HG03139 (cell line): Measurements from ENCODE around the gene TEKT3.

ENCODE experiments used
- ATAC-seq: cut with Tn5 transposase; IDR thresholded peaks from one replicate; pipeline ENCODE4 v1.9.1; 2021; ENCODE audit not compliant: unreplicated experiment

The TEKT3 gene

GRCh38 chr17:15298176-15298575, 43.2 kb downstream of the TEKT3 start:
- no peak for ATAC-seq

DNA sequence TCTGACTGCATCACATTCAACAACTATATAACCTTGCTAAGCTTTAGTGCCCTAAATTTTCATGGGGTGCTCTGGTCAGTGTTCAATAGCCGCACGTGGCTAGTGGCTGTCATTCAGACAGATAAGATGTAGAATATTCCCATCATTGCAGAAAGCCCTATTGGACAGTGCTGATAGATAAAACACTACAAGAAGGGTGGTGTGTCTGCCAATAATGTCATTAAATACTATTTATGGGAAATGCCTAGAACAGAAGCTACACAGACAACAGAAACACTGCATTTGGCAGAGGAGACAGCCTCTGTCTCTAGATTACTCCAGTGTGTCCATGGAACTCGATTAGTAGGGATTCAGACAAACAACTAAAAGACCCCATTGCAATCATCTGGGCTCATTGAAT, 47.8 kb downstream of the TEKT3 start:
- no peak for ATAC-seq

DNA sequence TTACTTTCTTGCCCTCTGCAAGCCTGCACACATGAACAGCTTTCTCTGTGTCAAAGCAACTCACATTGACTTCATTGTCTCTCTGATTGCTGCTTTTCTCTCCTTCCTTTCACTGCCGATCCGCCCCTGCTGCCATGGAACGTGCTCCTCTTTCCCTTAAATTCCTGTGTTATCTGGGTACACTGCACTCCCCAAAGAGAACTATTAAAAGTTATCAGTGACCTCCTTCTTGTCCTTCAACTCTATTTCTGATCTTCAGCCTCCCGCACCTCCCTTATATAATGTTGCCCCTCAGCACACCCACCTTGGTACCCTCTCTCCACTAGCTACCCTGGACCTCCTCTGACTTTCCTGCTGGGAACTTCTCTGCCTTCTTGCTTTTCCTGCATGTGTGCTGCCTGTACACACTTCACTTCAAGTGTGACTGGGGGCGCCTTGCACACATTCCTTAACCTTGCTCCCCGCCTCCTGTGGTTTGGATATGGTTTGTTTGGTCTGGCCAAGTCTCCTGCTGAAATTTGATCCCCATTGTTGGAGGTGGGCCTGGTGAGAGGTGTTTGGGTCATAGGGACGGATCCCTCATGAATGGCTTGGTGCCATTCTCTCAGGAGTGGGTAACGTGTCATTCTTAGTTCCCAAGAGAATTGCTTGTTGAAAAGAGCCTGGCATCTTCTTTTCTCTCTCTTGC, 49.6 kb downstream of the TEKT3 start:
- no peak for ATAC-seq

- ATAC-seq: no peak
Observed at GRCh38 chr17:15290605-15291004, 50.8 kb downstream of the TEKT3 start.

GRCh38 chr17:15289285-15290183, 51.9 kb downstream of the TEKT3 start:
- no peak for ATAC-seq

DNA sequence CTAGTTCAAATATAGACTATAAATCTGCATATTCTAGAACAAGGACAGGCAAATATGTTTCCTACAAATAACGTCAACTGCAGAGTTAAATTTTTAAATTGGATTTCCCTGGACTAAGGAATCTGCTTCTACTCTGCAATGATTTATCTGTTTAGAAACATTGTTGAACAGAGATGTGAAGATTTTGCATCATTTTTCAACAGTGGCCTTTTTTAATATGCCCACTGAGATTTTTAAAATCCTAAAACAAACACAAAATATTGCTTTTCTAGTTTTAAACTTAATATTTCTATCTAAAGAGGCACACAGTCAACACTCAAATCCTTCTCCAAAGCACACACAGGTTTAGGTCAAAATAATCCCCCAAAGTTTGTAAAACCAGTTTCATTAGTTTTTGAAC, 52.5 kb downstream of the TEKT3 start:
- no peak for ATAC-seq

DNA sequence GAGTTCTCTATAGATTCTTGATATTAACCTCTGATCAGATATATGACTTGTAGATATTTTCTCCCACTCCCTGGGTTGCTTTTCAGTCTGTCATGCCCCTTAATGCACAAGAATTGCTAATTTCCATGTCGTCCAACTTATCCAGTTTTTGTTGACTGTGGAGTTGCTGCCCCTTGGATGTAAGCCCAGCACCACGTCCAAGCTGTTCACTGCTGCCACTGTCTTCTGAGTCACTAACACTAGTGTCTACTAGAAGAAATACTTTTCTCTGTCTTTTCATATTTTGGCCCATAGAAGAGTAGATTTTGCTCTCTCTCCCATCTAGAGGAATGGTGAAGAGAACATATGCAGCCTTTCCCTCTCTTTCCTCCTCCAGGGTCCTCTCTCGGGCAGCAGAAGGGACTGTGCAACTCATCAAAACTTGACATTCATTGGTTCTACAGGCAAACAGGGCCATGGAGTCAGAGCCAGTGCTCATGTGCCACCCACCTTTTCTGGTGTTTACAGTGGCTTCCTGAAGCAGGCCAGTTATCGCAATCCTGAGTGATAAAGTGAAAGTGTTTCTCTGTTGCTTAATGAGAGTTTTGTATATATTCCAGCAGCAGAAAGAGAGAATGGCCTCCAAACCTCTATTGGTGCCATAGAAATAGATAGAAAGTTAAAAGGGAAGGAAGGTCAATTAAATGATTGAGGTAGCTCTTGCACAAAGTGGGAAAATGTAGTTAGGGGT, 53.7 kb downstream of the TEKT3 start:
- ATAC-seq: no peak

DNA sequence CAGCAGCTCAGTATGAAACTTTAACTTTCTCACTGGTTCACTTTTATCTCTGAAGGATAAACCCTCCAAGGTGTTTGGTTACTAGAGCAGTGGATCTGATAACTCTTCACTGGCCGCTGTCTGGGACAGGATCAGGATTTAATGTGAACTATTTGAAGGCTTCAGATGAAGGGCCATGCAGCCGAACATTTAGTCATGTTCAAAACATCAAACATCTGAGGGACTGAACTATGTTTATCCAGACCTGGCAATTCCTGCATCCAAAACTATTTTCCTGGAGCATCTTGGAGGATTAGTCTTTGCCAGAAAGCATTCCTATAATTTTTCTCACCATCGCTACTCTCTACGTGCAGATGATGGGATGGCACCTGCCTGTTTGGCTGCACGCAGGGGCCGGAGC, 55.9 kb downstream of the TEKT3 start:
- ATAC-seq: no peak

- ATAC-seq: no peak
Observed at GRCh38 chr17:15284537-15284936, 56.9 kb downstream of the TEKT3 start.

DNA sequence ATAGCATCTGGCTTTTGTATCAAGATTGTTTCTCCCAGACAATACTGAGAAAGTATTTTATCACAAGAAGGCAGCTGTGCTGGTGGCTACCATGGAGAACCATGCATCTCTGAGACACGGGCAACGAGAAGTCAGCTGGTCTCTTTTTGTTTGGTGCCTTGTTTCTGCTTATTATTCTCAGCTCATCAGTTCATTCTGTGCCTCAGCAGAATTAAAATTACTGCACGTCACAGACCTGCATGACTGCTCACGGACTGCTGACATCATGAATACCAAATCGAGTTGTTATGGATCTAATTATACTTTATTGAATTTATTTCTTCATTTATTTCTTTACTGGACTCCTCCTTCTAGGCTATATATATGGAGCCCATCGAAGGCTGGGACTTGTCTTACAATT, 57.3 kb downstream of the TEKT3 start:
- ATAC-seq: no peak

DNA sequence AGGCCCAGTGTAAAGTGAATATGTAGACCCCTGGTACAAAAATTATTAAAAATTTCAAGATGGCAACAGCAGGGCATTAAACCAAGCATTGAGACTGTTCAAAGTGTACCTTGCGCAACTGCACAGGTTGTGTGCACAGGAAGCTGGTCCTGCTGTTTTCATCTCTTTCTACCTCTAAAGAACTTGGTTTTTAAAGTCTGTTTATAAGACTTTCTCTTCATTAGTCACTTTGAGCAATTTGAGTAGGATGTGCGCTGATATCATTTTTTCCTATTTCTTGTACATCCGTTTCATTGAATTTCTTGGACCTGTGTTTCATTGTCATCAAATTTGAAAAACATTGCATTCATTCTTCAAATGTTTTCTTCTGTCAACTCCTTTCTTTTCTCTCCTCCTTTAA, 59.5 kb downstream of the TEKT3 start:
- ATAC-seq: no peak

DNA sequence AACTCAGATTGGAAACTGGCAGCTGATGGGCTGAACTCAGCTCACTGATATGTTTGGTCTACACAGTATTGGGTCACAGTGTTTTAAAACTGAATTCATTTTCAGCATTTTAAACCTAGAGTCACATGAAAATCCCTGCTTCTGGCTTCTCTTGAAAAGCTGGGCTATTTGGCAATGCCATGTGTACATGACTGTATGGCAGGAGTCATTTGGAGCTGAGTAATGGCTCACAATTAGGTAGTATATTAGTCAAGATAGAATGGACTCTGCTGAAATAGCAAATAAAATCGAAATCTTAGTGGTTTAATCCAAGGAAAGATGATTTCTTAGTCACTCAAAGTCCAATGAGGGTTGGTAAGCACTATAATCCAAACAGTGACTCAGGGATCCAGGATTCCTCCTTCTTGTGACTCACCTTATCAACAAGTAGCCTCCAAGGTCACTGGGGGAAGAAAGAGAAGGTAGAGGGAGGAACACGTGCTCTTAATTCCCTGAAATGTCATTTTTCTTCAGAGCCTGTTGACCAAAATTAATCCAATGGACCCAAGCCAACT, 62.4 kb downstream of the TEKT3 start:
- no peak for ATAC-seq

- no peak for ATAC-seq
Observed at GRCh38 chr17:15278380-15278779, 63.0 kb downstream of the TEKT3 start.

DNA sequence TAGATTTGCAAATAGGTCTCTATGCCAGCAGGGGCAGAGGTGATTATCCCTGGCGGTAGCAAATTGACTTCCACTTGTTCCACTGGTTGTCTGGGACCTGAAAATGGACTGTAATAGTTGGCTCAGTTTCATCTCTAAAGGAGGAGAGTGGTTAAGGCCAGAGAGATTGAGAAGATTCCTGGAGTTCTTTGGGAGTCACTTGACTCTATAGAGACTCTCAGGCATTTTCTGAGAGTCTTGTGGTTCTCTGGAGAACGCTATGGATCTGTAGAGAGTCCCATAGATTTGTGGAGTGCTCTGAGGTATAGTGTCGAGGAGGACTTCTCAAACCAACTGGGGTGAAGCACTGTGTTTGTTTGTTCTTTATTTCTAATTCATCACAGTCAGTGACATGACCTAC, 67.4 kb downstream of the TEKT3 start:
- no peak for ATAC-seq

DNA sequence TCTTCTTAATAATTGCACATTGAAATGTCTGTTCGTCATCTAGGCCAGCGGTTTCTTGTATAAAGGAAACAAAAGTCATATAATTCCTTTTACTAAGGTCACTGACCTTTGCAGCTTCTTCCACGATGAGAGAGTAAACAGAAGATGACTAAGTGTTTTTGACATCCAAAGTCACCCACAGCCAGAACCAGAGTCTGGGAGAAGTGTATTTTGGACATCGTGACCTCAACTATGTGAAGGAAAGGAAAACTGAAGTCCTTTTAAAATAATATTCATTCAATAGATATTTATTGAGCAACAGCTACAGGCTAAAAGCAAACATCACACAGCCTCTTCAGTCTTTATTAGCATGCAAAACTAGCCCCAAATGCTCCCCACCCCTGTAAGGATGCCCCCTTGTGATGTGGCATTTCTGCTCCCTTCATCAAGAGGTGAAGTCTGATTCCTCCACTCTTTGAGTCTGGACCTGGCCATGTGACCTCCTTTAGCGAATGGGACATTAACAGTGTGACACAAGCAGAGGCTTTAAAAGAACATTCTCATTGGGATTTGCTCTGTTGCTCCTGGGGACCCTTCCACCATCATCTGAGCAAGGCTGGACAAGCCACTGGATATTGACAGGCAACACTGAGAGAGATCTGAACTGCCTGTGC, 68.1 kb downstream of the TEKT3 start:
- no peak for ATAC-seq

DNA sequence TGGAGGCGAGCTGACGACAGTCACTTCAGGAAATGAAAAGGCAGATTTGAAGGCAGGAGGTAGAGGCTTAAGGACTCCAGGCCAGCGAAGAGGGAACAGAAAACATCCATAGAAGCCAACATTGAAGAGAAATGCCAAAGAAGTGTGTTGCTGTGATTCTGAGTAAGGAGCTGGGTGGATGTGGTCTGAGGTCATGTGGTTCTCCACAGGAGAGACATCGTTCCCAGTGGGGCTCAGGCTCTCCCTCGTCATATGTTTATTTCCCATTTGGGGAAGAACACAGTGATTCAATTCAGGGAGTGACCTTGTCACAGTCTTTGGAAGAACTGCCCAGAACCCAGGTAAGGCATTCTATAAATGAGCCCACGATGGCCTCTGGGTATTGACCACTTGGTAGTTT, 69.7 kb downstream of the TEKT3 start:
- no peak for ATAC-seq

GRCh38 chr17:15270628-15271381, 70.6 kb downstream of the TEKT3 start:
- no peak for ATAC-seq

DNA sequence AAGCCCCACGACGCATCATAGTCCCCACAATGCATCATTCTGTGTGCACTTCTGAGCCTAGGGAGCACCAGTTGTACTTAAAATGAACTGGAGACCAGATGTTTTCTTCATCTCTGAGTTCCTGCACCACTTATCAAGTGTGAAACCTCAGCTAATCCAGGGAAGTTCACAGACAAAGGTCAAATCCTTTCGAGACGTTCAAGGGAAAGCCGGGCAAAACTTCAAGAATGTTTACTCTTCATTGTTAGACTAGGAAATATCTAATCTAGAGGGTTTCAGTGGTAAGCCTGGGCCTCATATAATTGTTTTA, 71.7 kb downstream of the TEKT3 start:
- no peak for ATAC-seq

- no peak for ATAC-seq
Observed at GRCh38 chr17:15269087-15269779, 72.2 kb downstream of the TEKT3 start.

DNA sequence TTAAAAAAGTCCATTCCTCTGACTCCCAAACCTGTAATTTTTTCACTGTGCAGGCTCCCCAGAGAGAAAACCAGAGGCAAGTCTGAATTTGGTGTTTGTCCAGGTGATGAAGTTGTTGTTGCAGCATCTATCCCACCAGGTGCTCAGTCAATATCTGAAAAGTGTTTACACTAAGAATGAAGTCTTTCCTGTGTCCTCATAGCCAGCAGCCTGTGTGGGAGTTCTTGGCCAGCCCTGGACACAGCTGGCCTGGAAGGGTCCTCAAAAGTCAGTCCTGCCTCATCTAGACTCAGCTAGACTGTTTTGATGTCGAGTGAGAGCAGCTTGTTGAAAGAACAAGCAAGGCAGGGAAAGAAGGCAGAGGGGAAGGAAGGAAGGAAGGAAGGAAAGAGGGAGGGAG, 72.9 kb downstream of the TEKT3 start:
- ATAC-seq: no peak
